Right atrium auricular region (tissue), 2 donors: Measurements from ENCODE around the gene BABAM2. TPM values are rescaled to one million over a fixed set of nuclear protein-coding genes. Genes with fewer than 3 reads are reported as not detected.

Experiments used
- DNase-seq: peaks from one replicate; pipeline ENCODE4 v3.0.0-alpha.2; 2019; ENCODE audit warnings: low spot score
- H3K27ac ChIP-seq, 2 donors: fragments of 200-600 bp; sonication (generic); 1 replicate in 1 of 2; 2 replicates in 1 of 2; pipeline ENCODE4 v1.5.1; 2016 to 2019
- H3K27me3 ChIP-seq, 2 donors: fragments of 200-600 bp; sonication (generic); one replicate each; pipeline versions ENCODE4 v1.5.1 to v1.6.0; 2017 to 2019
- H3K36me3 ChIP-seq: fragments of 200-600 bp; sonication (generic); one replicate; pipeline ENCODE4 v1.5.1; 2016
- H3K4me1 ChIP-seq, 2 donors: fragments of 200-600 bp; sonication (generic); one replicate each; pipeline versions ENCODE4 v1.5.1 to v1.6.0; 2017 to 2019
- H3K4me3 ChIP-seq, 2 donors: fragments of 200-600 bp; sonication (generic); 1 replicate in 1 of 2; 2 replicates in 1 of 2; pipeline ENCODE4 v1.5.1; 2017 to 2019; ENCODE audit warnings: mild to moderate bottlenecking in 1 of 2, moderate library complexity in 1 of 2
- H3K9me3 ChIP-seq, 2 donors: fragments of 200-600 bp; sonication (generic); one replicate each; pipeline ENCODE4 v1.5.1; 2019
- CTCF ChIP-seq, 2 donors: fragments of 200-600 bp; sonication (generic); IDR thresholded peaks; one replicate each; pipeline ENCODE4 v1.5.1; 2019; ENCODE audit warnings: antibody characterized with exemption in 2 of 2
- total RNA-seq, 2 donors: library from RNA; depleted of rRNA; stranded (reverse); fragments of >200 nt; gene quantifications; one replicate each; pipeline ENCODE4 v1.1.0, GENCODE V29; 2016

BABAM2 gene
- total RNA-seq, 2 donors from 2014 or later: 58.8 to 60.6 TPM

GRCh38 chr2:27954771-27955383, 64.3 kb downstream of the BABAM2 start:
- H3K9me3 ChIP-seq: no peaks in the 10 kb centered on the region
- no peaks in the 10 kb centered on the region for H3K27me3 ChIP-seq
- H3K4me1 ChIP-seq: peaks cover 0 to 49% of the 10 kb centered on the region in 2 donors
- DNase-seq: peak; percentile 88
- TF ChIP-seq CTCF (IDR thresholded peaks at IDR 0.05): peak in 1 of 2 donors; percentile 61
- H3K36me3 ChIP-seq: no peaks in the 10 kb centered on the region
- no peak overlapping the region for H3K4me3 ChIP-seq
- peak overlapping the region; percentile 52 to 64 for H3K27ac ChIP-seq

- Histone ChIP-seq H3K9me3 (no peaks in the 10 kb centered on the region), H3K4me1 (peaks cover 0 to 56% of the 10 kb centered on the region in 2 donors), H3K27me3 (no peaks in the 10 kb centered on the region), H3K4me3 (no peak overlapping the region), H3K36me3 (no peaks in the 10 kb centered on the region), H3K27ac (peak overlapping the region; percentile 52 to 64)
- TF ChIP-seq CTCF (IDR thresholded peaks at IDR 0.05): no peak
- DNase-seq: no peak
Measured at GRCh38 chr2:27955384-27956161, 65.0 kb downstream of the BABAM2 start.

- no peak for DNase-seq
- Histone ChIP-seq H3K27ac (no peak overlapping the region), H3K4me3 (no peak overlapping the region), H3K4me1 (peaks cover 0 to 59% of the 10 kb centered on the region in 2 donors), H3K27me3 (no peaks in the 10 kb centered on the region), H3K36me3 (no peaks in the 10 kb centered on the region), H3K9me3 (no peaks in the 10 kb centered on the region)
- TF ChIP-seq CTCF (IDR thresholded peaks at IDR 0.05): no peak
Measured at GRCh38 chr2:27956888-27957287, 66.4 kb downstream of the BABAM2 start.

GRCh38 chr2:27958711-27959378, 68.3 kb downstream of the BABAM2 start:
- peak overlapping the region in 1 of 2 donors; percentile 9 for H3K27ac ChIP-seq
- no peaks in the 10 kb centered on the region for H3K36me3 ChIP-seq
- peaks cover 0 to 59% of the 10 kb centered on the region in 2 donors for H3K4me1 ChIP-seq

GRCh38 chr2:27959496-27959895, 69.0 kb downstream of the BABAM2 start:
- peaks cover 0 to 53% of the 10 kb centered on the region in 2 donors for H3K4me1 ChIP-seq
- no peaks in the 10 kb centered on the region for H3K9me3 ChIP-seq
- H3K4me3 ChIP-seq: no peak overlapping the region
- no peak for TF ChIP-seq CTCF (IDR thresholded peaks at IDR 0.05)
- DNase-seq: no peak
- H3K36me3 ChIP-seq: no peaks in the 10 kb centered on the region
- H3K27ac ChIP-seq: no peak overlapping the region
- H3K27me3 ChIP-seq: no peaks in the 10 kb centered on the region

More at GRCh38 chr2:27958711-27959378, 68.3 kb downstream of the BABAM2 start:
- H3K4me3 ChIP-seq: no peak overlapping the region
- no peaks in the 10 kb centered on the region for H3K9me3 ChIP-seq
- no peaks in the 10 kb centered on the region for H3K27me3 ChIP-seq
- no peak for TF ChIP-seq CTCF (IDR thresholded peaks at IDR 0.05)
- DNase-seq: no peak
